Occipital lobe (tissue), 2 donors: ENCODE measurements around the gene RFNG. TPM values are rescaled to one million over a fixed set of nuclear protein-coding genes. Genes with fewer than 3 reads are reported as not detected.
A peak's percentile ranks its signal among the peaks of the same experiment; 100 is the strongest.

Source experiments
- DNase-seq: peaks from one replicate; lab custom pipeline; 2025; lab: John Stamatoyannopoulos, UW
- total RNA-seq: library from RNA; depleted of rRNA; stranded (reverse); fragments of >200 nt; gene quantifications from one replicate; pipeline ENCODE4 v1.2.3, GENCODE V29; 2014

RFNG gene
- total RNA-seq, 1 donor from 2014 or later, result 14.5 TPM

GRCh38 chr17:82015311-82015971 lies 36.2 kb downstream of the RFNG start:
- no peak for DNase-seq

- no peak for DNase-seq
Measured at GRCh38 chr17:82014971-82015310, 36.7 kb downstream of the RFNG start.

- DNase-seq, result peak; percentile 37
Measured at GRCh38 chr17:82014432-82014831, 37.2 kb downstream of the RFNG start.

- no peak for DNase-seq
Measured at GRCh38 chr17:82013772-82014321, 37.8 kb downstream of the RFNG start.

GRCh38 chr17:82013341-82013740 lies 38.3 kb downstream of the RFNG start:
- DNase-seq, result no peak

GRCh38 chr17:82012640-82013295 lies 38.8 kb downstream of the RFNG start:
- DNase-seq, result no peak

GRCh38 chr17:82012261-82012639 lies 39.4 kb downstream of the RFNG start:
- DNase-seq, result no peak

GRCh38 chr17:82011617-82012187 lies 39.9 kb downstream of the RFNG start:
- DNase-seq, result no peak

- no peak for DNase-seq
Measured at GRCh38 chr17:82010575-82011525, 40.8 kb downstream of the RFNG start.

- DNase-seq, result no peak
Measured at GRCh38 chr17:82009413-82009812, 42.2 kb downstream of the RFNG start.

GRCh38 chr17:82008941-82009405 lies 42.6 kb downstream of the RFNG start:
- no peak for DNase-seq

- no peak for DNase-seq
Measured at GRCh38 chr17:82008258-82008940, 43.2 kb downstream of the RFNG start.

GRCh38 chr17:82007495-82008257 lies 43.9 kb downstream of the RFNG start:
- no peak for DNase-seq

- no peak for DNase-seq
Measured at GRCh38 chr17:82007228-82007494, 44.5 kb downstream of the RFNG start.

GRCh38 chr17:82006468-82007227 lies 45.0 kb downstream of the RFNG start:
- DNase-seq, result peak; percentile 41

- no peak for DNase-seq
Measured at GRCh38 chr17:82005701-82006348, 45.8 kb downstream of the RFNG start.

- no peak for DNase-seq
Measured at GRCh38 chr17:82004517-82005455, 46.8 kb downstream of the RFNG start.
